ENCODE measurements around the gene ZBED1. TPM values are rescaled to one million over a fixed set of nuclear protein-coding genes. Genes with fewer than 3 reads are reported as not detected.

Gene ZBED1
- total and polyA plus RNA-seq, 9 of the 15 experiments (the other 6 are each of a cell fraction or from before 2014, with no cell fraction given) = 0.61 to 27.6 (median 13.9) TPM

DNA sequence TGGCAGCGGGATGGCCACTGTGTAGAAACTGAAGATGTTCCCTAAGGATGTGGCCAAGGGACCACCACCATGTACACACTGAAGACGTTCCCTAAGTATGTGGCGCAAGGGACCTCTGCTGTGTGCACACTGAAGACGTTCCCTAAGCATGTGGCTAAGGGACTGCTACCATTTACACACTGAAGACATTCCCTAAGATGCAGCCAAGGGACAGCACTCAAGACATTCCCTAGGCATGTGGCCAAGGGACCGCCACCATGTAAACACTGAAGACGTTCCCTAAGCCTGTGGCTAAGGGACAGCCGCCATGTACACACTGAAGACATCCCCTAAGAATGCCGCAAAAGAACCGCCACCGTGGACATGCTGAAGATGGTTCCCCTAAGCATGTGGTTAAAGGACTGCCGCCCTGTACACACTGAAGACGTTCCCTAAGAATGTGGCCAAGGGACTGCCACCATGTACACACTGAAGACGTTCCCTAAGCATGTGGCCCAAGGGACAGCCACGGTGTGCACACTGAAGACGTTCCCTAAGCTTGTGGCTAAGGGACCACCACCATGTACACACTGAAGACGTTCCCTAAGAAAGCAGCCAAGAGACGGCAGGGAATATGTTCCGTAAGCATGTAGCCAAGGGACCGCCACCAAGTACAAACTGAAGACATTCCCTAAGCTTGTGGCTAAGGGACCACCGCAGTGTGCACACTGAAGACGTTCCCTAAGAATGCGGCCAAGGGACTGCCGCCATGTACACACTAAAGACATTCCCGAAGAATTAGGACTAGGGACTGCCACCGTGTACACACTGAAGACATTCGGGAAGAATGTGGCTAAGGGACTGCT lies 43.3 kb downstream of the ZBED1 start (continued):
- TF ChIP-seq, protein P1, sequence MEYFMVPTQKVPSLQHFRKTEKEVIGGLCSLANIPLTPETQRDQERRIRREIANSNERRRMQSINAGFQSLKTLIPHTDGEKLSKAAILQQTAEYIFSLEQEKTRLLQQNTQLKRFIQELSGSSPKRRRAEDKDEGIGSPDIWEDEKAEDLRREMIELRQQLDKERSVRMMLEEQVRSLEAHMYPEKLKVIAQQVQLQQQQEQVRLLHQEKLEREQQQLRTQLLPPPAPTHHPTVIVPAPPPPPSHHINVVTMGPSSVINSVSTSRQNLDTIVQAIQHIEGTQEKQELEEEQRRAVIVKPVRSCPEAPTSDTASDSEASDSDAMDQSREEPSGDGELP (CRISPR knock-in tag; IDR thresholded peaks at IDR 0.05; ENCODE audit: borderline replicate concordance) = peak; percentile 62
- peak; percentile 71 for TF ChIP-seq ZKSCAN1 (IDR thresholded peaks at IDR 0.05; ENCODE audit: low read depth, low read length)
- TF ChIP-seq RFX1 (IDR thresholded peaks at IDR 0.05) = peak; percentile 51
- TF ChIP-seq SP2 (IDR thresholded peaks at IDR 0.05; ENCODE audit: extremely low read depth, low read depth, low read length, poor library complexity, severe bottlenecking) = no peak
- TF ChIP-seq, protein P2, sequence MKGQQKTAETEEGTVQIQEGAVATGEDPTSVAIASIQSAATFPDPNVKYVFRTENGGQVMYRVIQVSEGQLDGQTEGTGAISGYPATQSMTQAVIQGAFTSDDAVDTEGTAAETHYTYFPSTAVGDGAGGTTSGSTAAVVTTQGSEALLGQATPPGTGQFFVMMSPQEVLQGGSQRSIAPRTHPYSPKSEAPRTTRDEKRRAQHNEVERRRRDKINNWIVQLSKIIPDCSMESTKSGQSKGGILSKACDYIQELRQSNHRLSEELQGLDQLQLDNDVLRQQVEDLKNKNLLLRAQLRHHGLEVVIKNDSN (CRISPR knock-in tag; IDR thresholded peaks at IDR 0.05) = peak; percentile 41
- peak; percentile 95 for TF ChIP-seq NFATC3 (IDR thresholded peaks at IDR 0.05)
- TF ChIP-seq REST (IDR thresholded peaks at IDR 0.05; ENCODE audit: borderline replicate concordance) = peak; percentile 14; the same call in 1 of the 2 replicates
- TF ChIP-seq REST (CRISPR knock-in tag; IDR thresholded peaks at IDR 0.05; ENCODE audit: low read depth) = no peak
- no peak for TF ChIP-seq ZNF79 (CRISPR knock-in tag; IDR thresholded peaks at IDR 0.05; ENCODE audit: low read depth)
- TF ChIP-seq MBD2 (IDR thresholded peaks at IDR 0.05; ENCODE audit: borderline replicate concordance, low read depth) = 0 out of 2 replicates have a peak, but pooled peaks have one; percentile 21
- TF ChIP-seq RNF2 (IDR thresholded peaks at IDR 0.05) = peak; percentile 97
- TF ChIP-seq SPI1 (IDR thresholded peaks at IDR 0.05; ENCODE audit: borderline replicate concordance, low read depth, low read length) = no peak
